Cardiac fibroblast (primary cell): ENCODE results near the gene MIDN.

Experiments used
- DNase-seq, 2 donors: peaks; one replicate each; pipeline versions ENCODE4 v3.0.0 to v3.0.0-alpha.2; 2010; ENCODE audit warnings: low read depth in 2 of 2
- H3K4me3 ChIP-seq, 2 donors: replicated peaks in 1 of 2; 1 replicate in 1 of 2; 2 replicates in 1 of 2; pipeline ENCODE4 v1.5.1; 2011; ENCODE audit warnings: low read depth in 2 of 2, low read length in 2 of 2, mild to moderate bottlenecking in 2 of 2, moderate library complexity in 1 of 2
- CTCF ChIP-seq: IDR thresholded peaks from one replicate; pipeline ENCODE4 v1.5.1; 2011; ENCODE audit warnings: low read depth, mild to moderate bottlenecking, low read length, inconsistent platforms

The MIDN gene

GRCh38 chr19:1275260-1275975 is 27.0 kb downstream of the MIDN start, which contains the start of gene FAM174C:
Gene FAM174C, plus strand, starts transcription at chr19:1275530. Its CDS starts 20 bp downstream, at chr19:1275550.
- no peak for TF ChIP-seq CTCF
- peak; percentile 97 to 98 for DNase-seq
- peak within 1 kb of the TSS; percentile 66 to 71 for H3K4me3 ChIP-seq

GRCh38 chr19:1275976-1276627 is 27.7 kb downstream of the MIDN start:
- no peak for TF ChIP-seq CTCF
- H3K4me3 ChIP-seq = peak overlapping the region; percentile 66 to 71
- DNase-seq = no peak

- DNase-seq = no peak
- TF ChIP-seq CTCF = no peak
- H3K4me3 ChIP-seq = peak overlapping the region; percentile 66 to 71
These were observed 28.2 kb downstream of the MIDN start for GRCh38 chr19:1276628-1277022.

- no peak for DNase-seq
- TF ChIP-seq CTCF = no peak
- no peak overlapping the region for H3K4me3 ChIP-seq
These were observed 28.7 kb downstream of the MIDN start for GRCh38 chr19:1277061-1277460.

- no peak for TF ChIP-seq CTCF
- no peak overlapping the region for H3K4me3 ChIP-seq
- DNase-seq = no peak
These were observed 29.7 kb downstream of the MIDN start for GRCh38 chr19:1278074-1278473.

- no peak for TF ChIP-seq CTCF
- no peak for DNase-seq
- H3K4me3 ChIP-seq = no peak overlapping the region
These were observed 30.6 kb downstream of the MIDN start for GRCh38 chr19:1278713-1279660.
